Mesothelial cell of epicardium (in vitro differentiated cells): ENCODE data around the gene COIL. TPM values are rescaled to one million over a fixed set of nuclear protein-coding genes. Genes with fewer than 3 reads are reported as not detected.
"Not testable (repeated sequence)": the region's sequence is repeated elsewhere in the genome, so short reads cannot be mapped to it uniquely, and the experiment has no call there.

ENCODE experiments used
- DNase-seq, 2 experiments: peaks; one replicate each; pipeline ENCODE4 v3.0.0; 2021; ENCODE audit warnings: low spot score in 2 of 2; ENCODE audit not compliant: unreplicated experiment in 2 of 2
- H3K27ac Mint-ChIP-seq: 2 replicates; pipeline ENCODE4 v1.8.0; 2021; ENCODE audit warnings: mixed read lengths
- H3K27me3 Mint-ChIP-seq: 2 replicates; pipeline ENCODE4 v1.8.0; 2021; ENCODE audit warnings: low read depth, mixed read lengths
- H3K36me3 Mint-ChIP-seq: 2 replicates; pipeline ENCODE4 v1.8.0; 2021; ENCODE audit warnings: mixed read lengths
- H3K4me1 Mint-ChIP-seq: 2 replicates; pipeline ENCODE4 v1.8.0; 2021; ENCODE audit warnings: mixed read lengths
- H3K4me3 Mint-ChIP-seq: 2 replicates; pipeline ENCODE4 v1.8.0; 2021; ENCODE audit warnings: mild to moderate bottlenecking, moderate library complexity, mixed read lengths
- H3K9me3 Mint-ChIP-seq: 2 replicates; pipeline ENCODE4 v1.8.0; 2021; ENCODE audit warnings: mixed read lengths
- CTCF ChIP-seq: fragments of 200-600 bp; sonication (generic); IDR thresholded peaks from one replicate; pipeline ENCODE4 v1.5.0; 2021; ENCODE audit warnings: antibody characterized with exemption; ENCODE audit not compliant: unreplicated experiment
- total RNA-seq: library from RNA; stranded (reverse); gene quantifications from 3 replicates; pipeline ENCODE4 v1.2.1, GENCODE V29; 2021

COIL gene
- total RNA-seq, 1 donor from 2014 or later, result 23.0 TPM

- Mint-ChIP-seq H3K27ac (no peak overlapping the region), H3K9me3 (no peaks in the 10 kb centered on the region), H3K27me3 (no peaks in the 10 kb centered on the region)
These were observed 22.5 kb upstream of the COIL start for GRCh38 chr17:56983366-56983765.

GRCh38 chr17:56982312-56982711 is 21.5 kb upstream of the COIL start:
- Mint-ChIP-seq H3K4me3 (no peak overlapping the region), H3K27ac (peak overlapping the region; percentile 15), H3K27me3 (no peaks in the 10 kb centered on the region), H3K4me1 (peaks cover 20% of the 10 kb centered on the region), H3K9me3 (no peaks in the 10 kb centered on the region), H3K36me3 (peaks cover 22% of the 10 kb centered on the region)
- DNase-seq, result no peak
- TF ChIP-seq CTCF, result no peak

More at GRCh38 chr17:56983366-56983765, 22.5 kb upstream of the COIL start:
- H3K36me3 Mint-ChIP-seq, result peaks cover 32% of the 10 kb centered on the region
- peaks cover 16% of the 10 kb centered on the region for H3K4me1 Mint-ChIP-seq
- no peak overlapping the region for H3K4me3 Mint-ChIP-seq
- DNase-seq, result no peak
- TF ChIP-seq CTCF, result no peak

GRCh38 chr17:56980526-56980925 is 19.7 kb upstream of the COIL start:
- not testable (repeated sequence) for H3K9me3 Mint-ChIP-seq, H3K27me3 Mint-ChIP-seq, DNase-seq, H3K27ac Mint-ChIP-seq, H3K4me3 Mint-ChIP-seq
- Mint-ChIP-seq H3K36me3 (peaks cover 11% of the 10 kb centered on the region), H3K4me1 (peaks cover 26% of the 10 kb centered on the region)

GRCh38 chr17:56979091-56979480 is 18.2 kb upstream of the COIL start:
- Mint-ChIP-seq H3K4me1 (peaks cover 26% of the 10 kb centered on the region), H3K36me3 (peaks cover 3% of the 10 kb centered on the region), H3K27me3 (no peaks in the 10 kb centered on the region), H3K9me3 (no peaks in the 10 kb centered on the region), H3K4me3 (peak overlapping the region; percentile 84), H3K27ac (no peak overlapping the region)
- no peak for TF ChIP-seq CTCF
- DNase-seq, result no peak

- peak overlapping the region; percentile 84 for H3K4me3 Mint-ChIP-seq
- H3K4me1 Mint-ChIP-seq, result peaks cover 29% of the 10 kb centered on the region
- peaks cover 2% of the 10 kb centered on the region for H3K36me3 Mint-ChIP-seq
- H3K27me3 Mint-ChIP-seq, result no peaks in the 10 kb centered on the region
- no peak for TF ChIP-seq CTCF
- DNase-seq, result no peak
- H3K9me3 Mint-ChIP-seq, result no peaks in the 10 kb centered on the region
- H3K27ac Mint-ChIP-seq, result peak overlapping the region; percentile 90
These were observed 17.7 kb upstream of the COIL start for GRCh38 chr17:56978441-56979090.

- H3K27me3 Mint-ChIP-seq, result no peaks in the 10 kb centered on the region
- H3K9me3 Mint-ChIP-seq, result no peaks in the 10 kb centered on the region
- TF ChIP-seq CTCF, result no peak
- H3K27ac Mint-ChIP-seq, result peak within 1 kb of the TSS; percentile 90
- H3K4me3 Mint-ChIP-seq, result peak within 1 kb of the TSS; percentile 84
- peaks cover 33% of the 10 kb centered on the region for H3K4me1 Mint-ChIP-seq
- H3K36me3 Mint-ChIP-seq, result peaks cover 2% of the 10 kb centered on the region
- peak; percentile 78 to 80 for DNase-seq
These were observed 17.0 kb upstream of the COIL start, which contains the start of gene SCPEP1 for GRCh38 chr17:56977673-56978395. TSS of gene SCPEP1 (plus strand) at chr17:56978131. CDS start at chr17:56978160, 29 bp downstream.
